Dendritic cell treated with granulocyte-macrophage colony-stimulating factor and Interleukin-4, amounts not matched to agents 40 ng/mL and 50 ng/mL, for 4 days (primary cell): ENCODE results near the gene NLRP6.

Experiments
- H3K27ac Mint-ChIP-seq: one replicate; pipeline ENCODE4 v1.8.0; 2022; ENCODE audit warnings: mild to moderate bottlenecking, mixed read lengths
- H3K27me3 Mint-ChIP-seq: one replicate; pipeline ENCODE4 v1.8.0; 2022; ENCODE audit warnings: mild to moderate bottlenecking, mixed read lengths
- H3K36me3 Mint-ChIP-seq: one replicate; pipeline ENCODE4 v1.8.0; 2022; ENCODE audit warnings: low read depth, mixed read lengths
- H3K4me1 Mint-ChIP-seq: one replicate; pipeline ENCODE4 v1.8.0; 2022; ENCODE audit warnings: low read depth, mixed read lengths
- H3K4me3 Mint-ChIP-seq: one replicate; pipeline ENCODE4 v1.8.0; 2022; ENCODE audit warnings: mild to moderate bottlenecking, moderate library complexity, mixed read lengths
- H3K9me3 Mint-ChIP-seq: one replicate; pipeline ENCODE4 v1.8.0; 2022; ENCODE audit warnings: mixed read lengths
- intact Hi-C: fragments of 100-400 bp; cut with micrococcal nuclease; formaldehyde crosslinking; loops from one replicate; pipeline ENCODE4 v1.15.0; 2022

The NLRP6 gene

GRCh38 chr11:289398-289711 is 11.1 kb downstream of the NLRP6 start:
- H3K9me3 Mint-ChIP-seq = no peaks in the 10 kb centered on the region
- peaks cover 25% of the 10 kb centered on the region for H3K4me1 Mint-ChIP-seq
- peak overlapping the region; percentile 46 for H3K4me3 Mint-ChIP-seq
- intact Hi-C loops = no loop called here
- no peaks in the 10 kb centered on the region for H3K36me3 Mint-ChIP-seq
- peaks cover 63% of the 10 kb centered on the region for H3K27me3 Mint-ChIP-seq
- peak overlapping the region; percentile 49 for H3K27ac Mint-ChIP-seq

- no peaks in the 10 kb centered on the region for H3K9me3 Mint-ChIP-seq
- H3K4me3 Mint-ChIP-seq = peak overlapping the region; percentile 46
- peaks cover 63% of the 10 kb centered on the region for H3K27me3 Mint-ChIP-seq
- intact Hi-C loops = no loop called here
- no peaks in the 10 kb centered on the region for H3K36me3 Mint-ChIP-seq
- peaks cover 25% of the 10 kb centered on the region for H3K4me1 Mint-ChIP-seq
- peak overlapping the region; percentile 49 for H3K27ac Mint-ChIP-seq
These were observed 11.8 kb downstream of the NLRP6 start for GRCh38 chr11:289712-290620.

- Mint-ChIP-seq H3K27ac (no peak overlapping the region), H3K4me1 (peaks cover 25% of the 10 kb centered on the region), H3K36me3 (no peaks in the 10 kb centered on the region), H3K4me3 (no peak overlapping the region), H3K9me3 (no peaks in the 10 kb centered on the region), H3K27me3 (peaks cover 63% of the 10 kb centered on the region)
- intact Hi-C loops = no loop called here
These were observed 12.5 kb downstream of the NLRP6 start for GRCh38 chr11:290621-291231.

GRCh38 chr11:291281-292210 is 13.3 kb downstream of the NLRP6 start:
- Mint-ChIP-seq H3K4me3 (no peak overlapping the region), H3K27ac (no peak overlapping the region), H3K36me3 (no peaks in the 10 kb centered on the region), H3K9me3 (no peaks in the 10 kb centered on the region), H3K4me1 (peaks cover 25% of the 10 kb centered on the region), H3K27me3 (peaks cover 64% of the 10 kb centered on the region)
- intact Hi-C loops = no loop called here

- H3K4me1 Mint-ChIP-seq = peaks cover 31% of the 10 kb centered on the region
- no peaks in the 10 kb centered on the region for H3K9me3 Mint-ChIP-seq
- no peak overlapping the region for H3K27ac Mint-ChIP-seq
- peaks cover 63% of the 10 kb centered on the region for H3K27me3 Mint-ChIP-seq
- H3K4me3 Mint-ChIP-seq = no peak overlapping the region
- no peaks in the 10 kb centered on the region for H3K36me3 Mint-ChIP-seq
- intact Hi-C loops = no loop called here
These were observed 14.3 kb downstream of the NLRP6 start for GRCh38 chr11:292211-293121.

- Mint-ChIP-seq H3K27me3 (peaks cover 63% of the 10 kb centered on the region), H3K4me3 (no peak overlapping the region), H3K36me3 (no peaks in the 10 kb centered on the region), H3K4me1 (peaks cover 30% of the 10 kb centered on the region), H3K27ac (peak overlapping the region; percentile 26), H3K9me3 (no peaks in the 10 kb centered on the region)
- intact Hi-C loops = no loop called here
These were observed 15.2 kb downstream of the NLRP6 start for GRCh38 chr11:293271-293851.

GRCh38 chr11:293852-294661 is 15.8 kb downstream of the NLRP6 start:
- Mint-ChIP-seq H3K27me3 (peaks cover 67% of the 10 kb centered on the region), H3K4me3 (no peak overlapping the region), H3K36me3 (no peaks in the 10 kb centered on the region), H3K9me3 (no peaks in the 10 kb centered on the region), H3K27ac (peak overlapping the region; percentile 36), H3K4me1 (peaks cover 29% of the 10 kb centered on the region)
- intact Hi-C loops = no loop called here

GRCh38 chr11:294780-295179 is 16.6 kb downstream of the NLRP6 start:
- Mint-ChIP-seq H3K4me1 (peaks cover 25% of the 10 kb centered on the region), H3K36me3 (no peaks in the 10 kb centered on the region), H3K9me3 (no peaks in the 10 kb centered on the region), H3K27me3 (peaks cover 67% of the 10 kb centered on the region), H3K27ac (peak overlapping the region; percentile 36), H3K4me3 (no peak overlapping the region)
- intact Hi-C loops = no loop called here

GRCh38 chr11:295351-296170 is 17.4 kb downstream of the NLRP6 start:
- peaks cover 25% of the 10 kb centered on the region for H3K4me1 Mint-ChIP-seq
- no peak overlapping the region for H3K4me3 Mint-ChIP-seq

GRCh38 chr11:296171-297050 is 18.2 kb downstream of the NLRP6 start:
- Mint-ChIP-seq H3K27ac (no peak overlapping the region), H3K4me3 (no peak overlapping the region), H3K9me3 (no peaks in the 10 kb centered on the region), H3K27me3 (peaks cover 71% of the 10 kb centered on the region), H3K36me3 (no peaks in the 10 kb centered on the region), H3K4me1 (peaks cover 25% of the 10 kb centered on the region)
- intact Hi-C loops = no loop called here

More at GRCh38 chr11:295351-296170, 17.4 kb downstream of the NLRP6 start:
- H3K9me3 Mint-ChIP-seq = no peaks in the 10 kb centered on the region
- H3K27me3 Mint-ChIP-seq = peaks cover 69% of the 10 kb centered on the region
- H3K27ac Mint-ChIP-seq = no peak overlapping the region
- H3K36me3 Mint-ChIP-seq = no peaks in the 10 kb centered on the region
- intact Hi-C loops = no loop called here

- intact Hi-C loops = no loop called here
- Mint-ChIP-seq H3K27ac (peak overlapping the region; percentile 67), H3K4me1 (peaks cover 25% of the 10 kb centered on the region), H3K36me3 (no peaks in the 10 kb centered on the region), H3K4me3 (no peak overlapping the region), H3K27me3 (peaks cover 70% of the 10 kb centered on the region), H3K9me3 (no peaks in the 10 kb centered on the region)
These were observed 18.9 kb downstream of the NLRP6 start for GRCh38 chr11:297051-297585.
